Testis (tissue), 3 donors: ENCODE data around the gene RASA3. TPM values are rescaled to one million over a fixed set of nuclear protein-coding genes. Genes with fewer than 3 reads are reported as not detected.

Source experiments
- DNase-seq: peaks from one replicate; pipeline ENCODE4 v3.0.0-alpha.2; 2019
- H3K27ac ChIP-seq, 2 donors: fragments of 200-600 bp; sonication (generic); one replicate each; pipeline ENCODE4 v1.5.1; 2019
- H3K27me3 ChIP-seq: fragments of 200-600 bp; sonication (generic); one replicate; pipeline ENCODE4 v1.5.1; 2019
- H3K36me3 ChIP-seq: fragments of 200-600 bp; sonication (generic); one replicate; pipeline ENCODE4 v1.5.1; 2017; ENCODE audit warnings: low read depth; ENCODE audit errors: missing control alignments
- H3K4me1 ChIP-seq: fragments of 200-600 bp; sonication (generic); one replicate; pipeline ENCODE4 v1.5.1; 2019
- H3K4me3 ChIP-seq, 2 donors: fragments of 200-600 bp; sonication (generic); one replicate each; pipeline ENCODE4 v1.5.1; 2017 to 2019
- H3K9me3 ChIP-seq: fragments of 200-600 bp; sonication (generic); one replicate; pipeline ENCODE4 v1.5.1; 2017
- CTCF ChIP-seq, 3 experiments: fragments of 450-650 bp in 2 of 3; fragments of 200-600 bp in 1 of 3; sonication (generic) in 1 of 3; IDR thresholded peaks; one replicate each; pipeline ENCODE4 v1.5.1; 2016 to 2019; ENCODE audit warnings: antibody characterized with exemption in 3 of 3, mild to moderate bottlenecking in 2 of 3, moderate library complexity in 1 of 3
- POLR2A ChIP-seq: fragments of 450-650 bp; IDR thresholded peaks from one replicate; pipeline ENCODE4 v1.6.1; 2017; ENCODE audit warnings: antibody characterized with exemption, mild to moderate bottlenecking, moderate library complexity
- WGBS, 2 donors: methylation state at CpG; one replicate each; pipeline ENCODE4 v1.1.5; 2018; 5-methylcytosine and 5-hydroxymethylcytosine counted together
- intact Hi-C: fragments of 100-400 bp; cut with DNase I; formaldehyde crosslinking; loops from one replicate; pipeline ENCODE4 v1.15.1; 2023; ENCODE audit warnings: low total_unique reads
- polyA plus RNA-seq: library from polyadenylated mRNA; stranded (reverse); fragments of 350-450 nt; fragmentation: Illumina TruSeq; extraction: RNeasy Lipid Tissue Mini Kit (QIAGEN cat#74804); gene quantifications from one replicate; pipeline ENCODE4 v1.2.3, GENCODE V29; 2014; ENCODE audit warnings: low read depth, low replicate concordance; ENCODE audit not compliant: insufficient read depth
- total RNA-seq, 2 donors: library from RNA; depleted of rRNA; stranded (reverse); fragments of >200 nt; gene quantifications; one replicate each; pipeline ENCODE4 v1.2.3, GENCODE V29; 2016

Gene RASA3
- total and polyA plus RNA-seq, 3 donors from 2014 or later: 13.2 to 21.6 (median 16.4) TPM

- DNase-seq: no peak
- no peaks in the 10 kb centered on the region for H3K36me3 ChIP-seq
- no peak overlapping the region for H3K27ac ChIP-seq
- no peak for TF ChIP-seq CTCF (IDR thresholded peaks at IDR 0.05)
- no peak for TF ChIP-seq POLR2A
- H3K4me1 ChIP-seq: peaks cover 5% of the 10 kb centered on the region
- H3K9me3 ChIP-seq: no peaks in the 10 kb centered on the region
- H3K27me3 ChIP-seq: no peaks in the 10 kb centered on the region
- intact Hi-C loops: no loop called here
- 82 to 94% methylated on average over 2 to 29 of the region's 29 CpGs for WGBS, 2 donors
- no peak overlapping the region for H3K4me3 ChIP-seq
Observed at GRCh38 chr13:114102521-114103288, 29.7 kb downstream of the RASA3 start.

GRCh38 chr13:114102131-114102520 lies 30.3 kb downstream of the RASA3 start:
- DNase-seq: no peak
- no peak overlapping the region for H3K4me3 ChIP-seq
- H3K27me3 ChIP-seq: no peaks in the 10 kb centered on the region
- WGBS, 2 donors: 91 to 94% methylated on average over 18 of the region's 18 CpGs
- intact Hi-C loops: no loop called here
- H3K9me3 ChIP-seq: no peaks in the 10 kb centered on the region
- H3K4me1 ChIP-seq: peaks cover 5% of the 10 kb centered on the region
- no peaks in the 10 kb centered on the region for H3K36me3 ChIP-seq
- TF ChIP-seq POLR2A (no peak), CTCF (IDR thresholded peaks at IDR 0.05) (no peak)
- H3K27ac ChIP-seq: no peak overlapping the region

GRCh38 chr13:114101358-114102130 lies 30.9 kb downstream of the RASA3 start:
- H3K36me3 ChIP-seq: no peaks in the 10 kb centered on the region
- H3K4me3 ChIP-seq: no peak overlapping the region
- WGBS, 2 donors: 59 to 75% methylated on average over 15 to 27 of the region's 27 CpGs
- no peaks in the 10 kb centered on the region for H3K9me3 ChIP-seq
- DNase-seq: no peak
- TF ChIP-seq POLR2A: no peak
- TF ChIP-seq CTCF (IDR thresholded peaks at IDR 0.05): no peak
- peak overlapping the region in 1 of 2 donors; percentile 75 for H3K27ac ChIP-seq
- H3K27me3 ChIP-seq: no peaks in the 10 kb centered on the region
- peaks cover 5% of the 10 kb centered on the region for H3K4me1 ChIP-seq
- intact Hi-C loops: no loop called here

- Histone ChIP-seq H3K36me3 (no peaks in the 10 kb centered on the region), H3K4me1 (peaks cover 5% of the 10 kb centered on the region), H3K27me3 (no peaks in the 10 kb centered on the region), H3K27ac (peak overlapping the region in 1 of 2 donors; percentile 75), H3K9me3 (no peaks in the 10 kb centered on the region), H3K4me3 (no peak overlapping the region)
- intact Hi-C loops: no loop called here
- TF ChIP-seq CTCF (IDR thresholded peaks at IDR 0.05) (no peak), POLR2A (no peak)
- 55 to 74% methylated on average over 20 to 29 of the region's 29 CpGs for WGBS, 2 donors
- DNase-seq: no peak
Observed at GRCh38 chr13:114100446-114101357, 31.7 kb downstream of the RASA3 start.
